H1 (cell line): ENCODE results near the gene S100A10. TPM values are rescaled to one million over a fixed set of nuclear protein-coding genes. Genes with fewer than 3 reads are reported as not detected.

Source experiments
- CTCF ChIA-PET: fragments of 300-600 bp; sonication (Branson Sonifier 250); formaldehyde crosslinking; loops from one replicate; lab custom pipeline; 2021; ENCODE audit not compliant: partially characterized antibody; lab: Charles Lee
- POLR2A ChIA-PET: fragments of 300-600 bp; sonication (Branson Sonifier 250); formaldehyde crosslinking; loops from one replicate; lab custom pipeline; 2021; ENCODE audit warnings: inconsistent platforms; ENCODE audit not compliant: partially characterized antibody; lab: Charles Lee
- DNase-seq, 2 experiments: peaks; one replicate each; pipeline versions ENCODE4 v3.0.0 to v3.0.0-alpha.2; 2010 to 2022; ENCODE audit warnings: low spot score in 2 of 2, low read depth in 1 of 2, mixed read lengths in 1 of 2
- FAIRE-seq: peaks from 2 replicates; lab custom pipeline; 2011; peaks lifted over from hg19 to GRCh38; lab: Jason Lieb, UNC
- H2AFZ ChIP-seq: 2 replicates; pipeline ENCODE4 v1.8.1; 2012; ENCODE audit warnings: low read length, inconsistent platforms
- H2AK5ac ChIP-seq: 2 replicates; pipeline ENCODE4 v1.6.1; 2013; ENCODE audit warnings: low read depth, low read length
- H2BK120ac ChIP-seq: replicated peaks from 2 replicates; pipeline ENCODE3; 2013; ENCODE audit warnings: low read depth, low read length, inconsistent platforms
- H2BK12ac ChIP-seq: 2 replicates; pipeline ENCODE4 v1.6.1; 2013; ENCODE audit warnings: low read depth, low read length
- H2BK15ac ChIP-seq: 2 replicates; pipeline ENCODE4 v1.6.1; 2013; ENCODE audit warnings: low read length
- H2BK20ac ChIP-seq: 2 replicates; pipeline ENCODE4 v1.6.1; 2013; ENCODE audit warnings: low read length
- H2BK5ac ChIP-seq: 2 replicates; pipeline ENCODE4 v1.6.1; 2013; ENCODE audit warnings: low read depth, low read length
- H3K14ac ChIP-seq: 2 replicates; pipeline ENCODE4 v1.6.1; 2013; ENCODE audit warnings: inconsistent platforms; ENCODE audit not compliant: insufficient read length
- H3K18ac ChIP-seq: 2 replicates; pipeline ENCODE4 v1.6.1; 2013; ENCODE audit warnings: low read length; ENCODE audit errors: extremely low read depth
- H3K23ac ChIP-seq: 2 replicates; pipeline ENCODE4 v1.6.1; 2013; ENCODE audit warnings: inconsistent platforms; ENCODE audit not compliant: insufficient read length
- H3K23me2 ChIP-seq: 2 replicates; pipeline ENCODE4 v1.6.1; 2013; ENCODE audit warnings: low read depth, low read length
- H3K27ac ChIP-seq: 2 replicates; pipeline ENCODE4 v1.6.1; 2011; ENCODE audit warnings: low read depth, low read length, inconsistent platforms
- H3K27me3 ChIP-seq, 4 experiments: replicated peaks in 1 of 4; 1 replicate in 1 of 4; 2 replicates in 3 of 4; pipeline versions ENCODE4 v1.6.1 to v1.8.1; 2011 to 2013; ENCODE audit warnings: low read length in 3 of 4, mild to moderate bottlenecking in 3 of 4, inconsistent platforms in 2 of 4, mixed read lengths in 2 of 4, moderate library complexity in 1 of 4; ENCODE audit not compliant: control insufficient read depth in 3 of 4, insufficient read depth in 3 of 4; ENCODE audit errors: extremely low read depth in 1 of 4
- H3K36me3 ChIP-seq, 4 experiments: 2 replicates each; pipeline versions ENCODE4 v1.6.1 to v1.8.1; 2011 to 2013; ENCODE audit warnings: mild to moderate bottlenecking in 4 of 4, low read length in 3 of 4, moderate library complexity in 2 of 4, control low read depth in 1 of 4, inconsistent platforms in 1 of 4; ENCODE audit not compliant: insufficient read depth in 4 of 4, control insufficient read depth in 2 of 4
- H3K4ac ChIP-seq: replicated peaks from 2 replicates; pipeline ENCODE3; 2013; ENCODE audit warnings: low read length, low read depth, mixed read lengths, inconsistent platforms; ENCODE audit not compliant: insufficient read length
- H3K4me1 ChIP-seq, 4 experiments: replicated peaks in 1 of 4; 1 replicate in 1 of 4; 2 replicates in 3 of 4; pipeline versions ENCODE4 v1.6.1 to v1.8.1; 2011 to 2013; ENCODE audit warnings: low read length in 3 of 4, inconsistent platforms in 2 of 4, mixed read lengths in 1 of 4; ENCODE audit not compliant: insufficient read depth in 4 of 4, control insufficient read depth in 3 of 4
- H3K4me2 ChIP-seq, 2 experiments: 2 replicates each; pipeline versions ENCODE4 v1.6.1 to v1.8.1; 2011 to 2013; ENCODE audit warnings: low read depth in 2 of 2, low read length in 2 of 2, control low read depth in 1 of 2, inconsistent platforms in 1 of 2, mild to moderate bottlenecking in 1 of 2; ENCODE audit not compliant: insufficient read depth in 1 of 2
- H3K4me3 ChIP-seq, 4 experiments: fragments of 200-600, 300-600 bp in 1 of 4; sonication (generic), shearing (Covaris generic), sonication (Bioruptor Twin) in 1 of 4; 2 replicates each; pipeline versions ENCODE4 v1.5.1 to v1.8.1; 2011 to 2016; ENCODE audit warnings: low read length in 4 of 4, low read depth in 3 of 4, control low read depth in 2 of 4, inconsistent platforms in 2 of 4, mild to moderate bottlenecking in 2 of 4, mixed read lengths in 1 of 4, moderate library complexity in 1 of 4; ENCODE audit not compliant: insufficient read depth in 2 of 4; ENCODE audit errors: extremely low read depth in 1 of 4
- H3K56ac ChIP-seq: replicated peaks from 2 replicates; pipeline ENCODE3; 2013; ENCODE audit warnings: low read depth, mild to moderate bottlenecking, mixed read lengths, low read length, inconsistent platforms; ENCODE audit not compliant: insufficient read length
- H3K79me1 ChIP-seq: 2 replicates; pipeline ENCODE4 v1.6.1; 2013; ENCODE audit warnings: low read depth, low read length, control low read depth
- H3K79me2 ChIP-seq, 2 experiments: 2 replicates each; pipeline versions ENCODE4 v1.6.1 to v1.8.1; 2012 to 2013; ENCODE audit warnings: low read length in 2 of 2, mild to moderate bottlenecking in 2 of 2, inconsistent platforms in 1 of 2; ENCODE audit not compliant: insufficient read depth in 2 of 2, control insufficient read depth in 1 of 2
- H3K9ac ChIP-seq, 4 experiments: replicated peaks in 1 of 4; 1 replicate in 1 of 4; 2 replicates in 3 of 4; pipeline versions ENCODE4 v1.6.1 to v1.8.1; 2011 to 2013; ENCODE audit warnings: low read depth in 3 of 4, low read length in 3 of 4, control low read depth in 2 of 4, mild to moderate bottlenecking in 2 of 4, moderate library complexity in 2 of 4, inconsistent platforms in 1 of 4; ENCODE audit errors: extremely low read depth in 1 of 4
- H3K9me3 ChIP-seq, 2 experiments: 2 replicates each; pipeline versions ENCODE4 v1.6.1 to v1.8.1; 2012 to 2013; ENCODE audit warnings: mild to moderate bottlenecking in 2 of 2, moderate library complexity in 2 of 2, control low read depth in 1 of 2, inconsistent platforms in 1 of 2, low read depth in 1 of 2, low read length in 1 of 2, mixed read lengths in 1 of 2; ENCODE audit not compliant: insufficient read depth in 2 of 2
- H4K20me1 ChIP-seq, 2 experiments: replicated peaks in 1 of 2; 2 replicates each; pipeline versions ENCODE3 to v1.8.1; 2011 to 2013; ENCODE audit warnings: inconsistent platforms in 2 of 2, low read length in 2 of 2, mild to moderate bottlenecking in 1 of 2; ENCODE audit not compliant: insufficient read depth in 2 of 2, control insufficient read depth in 1 of 2
- H4K5ac ChIP-seq: 2 replicates; pipeline ENCODE4 v1.6.1; 2013; ENCODE audit warnings: low read length, low read depth, mixed read lengths, inconsistent platforms; ENCODE audit not compliant: insufficient read length
- H4K8ac ChIP-seq: 2 replicates; pipeline ENCODE4 v1.8.0; 2013; ENCODE audit warnings: mild to moderate bottlenecking, moderate library complexity, low read length, inconsistent platforms; ENCODE audit not compliant: insufficient read depth; ENCODE audit errors: extremely low read depth
- H4K91ac ChIP-seq: replicated peaks from 2 replicates; pipeline ENCODE3; 2013; ENCODE audit warnings: low read length, mixed read lengths, inconsistent platforms; ENCODE audit not compliant: insufficient read length
- TCF12 ChIP-seq: IDR thresholded peaks from 2 replicates; pipeline ENCODE4 v1.6.1; 2011; ENCODE audit warnings: low read depth, mild to moderate bottlenecking, low read length
- WGBS, 2 experiments: shearing (Covaris generic) in 1 of 2; methylation state at CpG; one replicate each; pipeline versions ENCODE4 v1.1.6 to v1.1.7; 2013 to 2015; ENCODE audit warnings: low lambda C conversion rate in 2 of 2, mixed read lengths in 2 of 2, inconsistent platforms in 1 of 2, low coverage in 1 of 2, missing lambda C conversion rate in 1 of 2; ENCODE audit not compliant: insufficient replicate concordance in 2 of 2, insufficient coverage in 1 of 2, insufficient read length in 1 of 2; ENCODE audit errors: extremely low coverage in 1 of 2, missing lambda C conversion rate in 1 of 2; 5-methylcytosine and 5-hydroxymethylcytosine counted together
- polyA plus RNA-seq, 7 experiments: library from polyadenylated mRNA; depleted of rRNA in 3 of 7; stranded (reverse) in 5 of 7; unstranded in 2 of 7; fragments of >200 nt in 5 of 7; fragments of 200-250 nt in 2 of 7; gene quantifications; 1 replicate in 5 of 7; 2 replicates in 1 of 7; 4 replicates in 1 of 7; pipeline versions ENCODE4 v1.2.1 to v1.2.3, GENCODE V29; 2011 to 2013; ENCODE audit warnings: missing spikeins in 2 of 7, mixed read lengths in 2 of 7
- total RNA-seq: library from RNA; stranded (reverse); fragmentation: NEBNext Ultra II Directional; extraction: Animal tissue kit (Norgen Biotek cat#: 25700); gene quantifications from 2 replicates; pipeline ENCODE4 v1.2.1, GENCODE V29; 2021

The S100A10 gene
- total and polyA plus RNA-seq, 2 of the 8 experiments (the other 6 are each of a cell fraction or from before 2014, with no cell fraction given): 23.9 to 231 TPM

GRCh38 chr1:151985270-151985669 is 8.4 kb downstream of the S100A10 start:
- H2BK5ac ChIP-seq: no peak overlapping the region
- CTCF ChIA-PET: interaction anchor here (0.8 to 31.0 kb wide), 5 partner anchors 3 to 101 kb away, joined by 4 to 553 read pairs (median 292); partner anchors contain the start of gene S100A10
- WGBS, 2 experiments: 91% methylated on average over 2 of the region's 2 CpGs; no CpG with 5 or more reads in 1 of the 2 experiments
- no peak for TF ChIP-seq TCF12

More at GRCh38 chr1:151985270-151985669, 8.4 kb downstream of the S100A10 start:
- Histone ChIP-seq H2AFZ (no peak overlapping the region), H3K9ac (no peak overlapping the region), H3K27ac (no peak overlapping the region), H3K23me2 (no peaks in the 10 kb centered on the region), H3K9me3 (no peaks in the 10 kb centered on the region), H2BK12ac (no peak overlapping the region), H2BK120ac (no peak overlapping the region), H3K27me3 (no peaks in the 10 kb centered on the region), H3K18ac (no peak overlapping the region), H3K79me2 (peaks cover 0 to 26% of the 10 kb centered on the region in 2 experiments; a peak in 2 of 4 replicates), H2AK5ac (no peak overlapping the region), H2BK20ac (no peak overlapping the region), H3K36me3 (peaks cover 5 to 35% (median 23%) of the 10 kb centered on the region in 4 experiments; a peak in 6 of 8 replicates), H4K20me1 (peaks cover 0 to 2% of the 10 kb centered on the region in 2 experiments), H3K4me2 (no peak overlapping the region), H4K91ac (no peak overlapping the region), H4K5ac (no peak overlapping the region), H3K4me3 (no peak overlapping the region), H3K79me1 (peaks cover 6% of the 10 kb centered on the region), H3K4ac (no peak overlapping the region), H3K14ac (no peak overlapping the region), H2BK15ac (no peak overlapping the region), H3K56ac (no peak overlapping the region), H3K4me1 (peaks cover 0 to 5% (median 2%) of the 10 kb centered on the region in 4 experiments; a peak in 4 of 7 replicates), H4K8ac (no peak overlapping the region), H3K23ac (no peak overlapping the region)
- FAIRE-seq: no peak
- POLR2A ChIA-PET: interaction anchor here (0.9 kb wide), 1 partner anchor 14 kb away, joined by 3 read pairs; no protein-coding TSS in a partner anchor
- no peak for DNase-seq
